GM18505 (cell line): ENCODE measurements around the gene E2F8.
"Not testable (repeated sequence)": the region's sequence is repeated elsewhere in the genome, so short reads cannot be mapped to it uniquely, and the experiment has no call there.

Experiments used
- ATAC-seq: cut with Tn5 transposase; IDR thresholded peaks from one replicate; pipeline ENCODE4 v1.9.1; 2021; ENCODE audit not compliant: unreplicated experiment
- POLR2A ChIP-seq: IDR thresholded peaks from 4 replicates; pipeline ENCODE4 v1.6.1; 2011; ENCODE audit warnings: borderline replicate concordance; ENCODE audit not compliant: insufficient read depth, insufficient read length; ENCODE audit errors: extremely low read depth

E2F8 gene

GRCh38 chr11:19267567-19267966 is 26.8 kb upstream of the E2F8 start:
- no peak for ATAC-seq

GRCh38 chr11:19263333-19263732 is 22.6 kb upstream of the E2F8 start:
- no peak for ATAC-seq
- no peak for TF ChIP-seq POLR2A

More at GRCh38 chr11:19267567-19267966, 26.8 kb upstream of the E2F8 start:
- no peak for TF ChIP-seq POLR2A

GRCh38 chr11:19259487-19260345 is 19.0 kb upstream of the E2F8 start:
- no peak for ATAC-seq
- no peak for TF ChIP-seq POLR2A

- no peak for ATAC-seq
- TF ChIP-seq POLR2A = no peak
Observed at GRCh38 chr11:19258641-19259230, 18.0 kb upstream of the E2F8 start.

GRCh38 chr11:19254441-19254840 is 13.7 kb upstream of the E2F8 start:
- not testable (repeated sequence) for ATAC-seq

- ATAC-seq = no peak
- TF ChIP-seq POLR2A = no peak
Observed at GRCh38 chr11:19253817-19254216, 13.1 kb upstream of the E2F8 start.

- ATAC-seq = no peak
Observed at GRCh38 chr11:19253153-19253745, 12.5 kb upstream of the E2F8 start.

GRCh38 chr11:19252394-19253152 is 11.8 kb upstream of the E2F8 start:
- ATAC-seq = no peak
- TF ChIP-seq POLR2A = no peak

More at GRCh38 chr11:19253153-19253745, 12.5 kb upstream of the E2F8 start:
- TF ChIP-seq POLR2A = no peak

GRCh38 chr11:19251577-19251976 is 10.8 kb upstream of the E2F8 start:
- no peak for TF ChIP-seq POLR2A
- no peak for ATAC-seq

GRCh38 chr11:19246816-19247215 is 6.1 kb upstream of the E2F8 start:
- no peak for TF ChIP-seq POLR2A
- no peak for ATAC-seq

GRCh38 chr11:19245351-19245750 is 4.6 kb upstream of the E2F8 start:
- no peak for ATAC-seq
- TF ChIP-seq POLR2A = no peak

GRCh38 chr11:19244621-19245020 is 3.9 kb upstream of the E2F8 start:
- ATAC-seq = no peak
- no peak for TF ChIP-seq POLR2A

- TF ChIP-seq POLR2A = no peak
- no peak for ATAC-seq
Observed at GRCh38 chr11:19244084-19244483, 3.3 kb upstream of the E2F8 start.
